Heart left ventricle (tissue), 13 donors: Measurements from ENCODE around the gene CFAP46.

Experiments
- POLR2A ChIP-seq, 2 donors: fragments of 450-650 bp; IDR thresholded peaks; one replicate each; pipeline ENCODE4 v1.6.1; 2017; ENCODE audit warnings: antibody characterized with exemption in 2 of 2, mild to moderate bottlenecking in 2 of 2, moderate library complexity in 2 of 2
- TF ChIP-seq, protein P1 (sequence below), 12 donors: fragments of 200-600 bp; sonication (generic) in 4 of 12; IDR thresholded peaks; one replicate each; pipeline versions ENCODE4 v1.5.0 to v1.8.0; 2018 to 2022; ENCODE audit warnings: antibody characterized with exemption in 12 of 12, mild to moderate bottlenecking in 5 of 12
- donor health status: ischemic (EF 13 %, LVEDD 7.1; RV severe dilation, severe dysfunction).
- donor health status: DM: no; HTN: yes; CAD: no.
- donor health status: DM: no; HTN: no; CAD: no.
- donor health status: ischemic (EF 25% LVEDD 6.9; RV normal size, moderate dysfunction).
- donor health status: ischemic (EF 25% LVEDD 5.7; RV mildly dilated, moderate dysfunction).
- donor health status: ischemic (EF 35%, LVEDD 5.7; RV mildly dilated, moderate dysfunction).
- donor health status: nonischemic (EF 11% LVEDD 7.7; RV severe dilation, severe dysfunction).
- donor health status: DM: yes; HTN: yes; CAD: no.
- donor health status: PGD.
- donor health status: ischemic (EF 29% LVEDD 5.4; RV normal size, mild dysfunction).
- donor health status: nonischemic (EF 23%, LVEDD 6.1; RV moderate dilation, normal function).

DNA sequence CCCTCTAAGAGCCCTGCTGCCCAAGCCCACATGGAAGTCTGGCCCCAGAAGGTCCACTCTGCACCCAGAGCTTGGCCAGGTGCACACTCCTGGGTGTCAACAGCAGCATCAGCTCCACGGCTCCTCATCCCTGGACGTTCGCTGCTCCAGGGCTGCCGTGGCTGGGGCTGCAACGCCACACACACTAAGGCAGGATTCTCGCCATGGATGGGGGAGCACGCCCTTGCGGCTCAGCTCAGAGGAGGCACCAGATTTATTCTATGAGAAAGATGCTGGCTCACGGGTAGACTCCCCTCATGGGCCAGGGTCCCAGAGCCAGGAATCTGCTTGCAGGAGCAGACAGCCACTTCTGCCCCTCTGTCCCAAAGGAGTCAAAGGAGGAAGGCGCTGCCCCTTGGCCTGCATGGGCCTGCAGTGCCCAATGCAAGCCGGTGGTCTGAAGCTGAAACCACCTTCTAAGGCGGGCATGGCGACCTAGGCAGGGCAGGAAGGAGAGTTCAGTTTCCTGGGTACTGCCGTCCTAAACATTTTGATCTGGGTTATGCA is 42.1 kb downstream of the CFAP46 start:
- TF ChIP-seq, protein P1, sequence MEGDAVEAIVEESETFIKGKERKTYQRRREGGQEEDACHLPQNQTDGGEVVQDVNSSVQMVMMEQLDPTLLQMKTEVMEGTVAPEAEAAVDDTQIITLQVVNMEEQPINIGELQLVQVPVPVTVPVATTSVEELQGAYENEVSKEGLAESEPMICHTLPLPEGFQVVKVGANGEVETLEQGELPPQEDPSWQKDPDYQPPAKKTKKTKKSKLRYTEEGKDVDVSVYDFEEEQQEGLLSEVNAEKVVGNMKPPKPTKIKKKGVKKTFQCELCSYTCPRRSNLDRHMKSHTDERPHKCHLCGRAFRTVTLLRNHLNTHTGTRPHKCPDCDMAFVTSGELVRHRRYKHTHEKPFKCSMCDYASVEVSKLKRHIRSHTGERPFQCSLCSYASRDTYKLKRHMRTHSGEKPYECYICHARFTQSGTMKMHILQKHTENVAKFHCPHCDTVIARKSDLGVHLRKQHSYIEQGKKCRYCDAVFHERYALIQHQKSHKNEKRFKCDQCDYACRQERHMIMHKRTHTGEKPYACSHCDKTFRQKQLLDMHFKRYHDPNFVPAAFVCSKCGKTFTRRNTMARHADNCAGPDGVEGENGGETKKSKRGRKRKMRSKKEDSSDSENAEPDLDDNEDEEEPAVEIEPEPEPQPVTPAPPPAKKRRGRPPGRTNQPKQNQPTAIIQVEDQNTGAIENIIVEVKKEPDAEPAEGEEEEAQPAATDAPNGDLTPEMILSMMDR (IDR thresholded peaks at IDR 0.05), result no peak
- no peak for TF ChIP-seq POLR2A (IDR thresholded peaks at IDR 0.05)
